ENCODE data around the gene SIK3.

The SIK3 gene

GRCh38 chr11:116890193-116890592, 208.0 kb downstream of the SIK3 start:
- no peak for DNase-seq

- DNase-seq = no peak
These were observed 209.2 kb downstream of the SIK3 start for GRCh38 chr11:116888884-116889549.

DNA sequence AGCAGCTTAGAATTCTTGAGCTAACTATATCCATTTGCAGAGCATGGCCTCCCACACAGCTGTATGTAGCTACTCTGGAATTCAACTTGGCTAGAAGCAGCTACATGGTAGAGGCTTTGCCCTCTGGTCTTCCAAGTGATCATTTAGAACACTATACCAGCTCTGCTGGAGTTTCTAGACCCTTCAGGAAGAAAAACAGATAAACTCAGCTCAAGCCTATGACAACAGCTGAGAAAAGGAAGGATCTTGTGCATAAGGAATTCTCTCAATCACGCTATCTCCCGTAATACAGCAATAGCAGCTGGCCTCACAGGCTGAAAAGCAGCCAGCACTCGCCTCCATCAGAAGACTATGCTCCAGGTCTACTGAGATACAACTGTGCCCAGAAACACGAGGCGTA, 210.2 kb downstream of the SIK3 start:
- DNase-seq = no peak

DNA sequence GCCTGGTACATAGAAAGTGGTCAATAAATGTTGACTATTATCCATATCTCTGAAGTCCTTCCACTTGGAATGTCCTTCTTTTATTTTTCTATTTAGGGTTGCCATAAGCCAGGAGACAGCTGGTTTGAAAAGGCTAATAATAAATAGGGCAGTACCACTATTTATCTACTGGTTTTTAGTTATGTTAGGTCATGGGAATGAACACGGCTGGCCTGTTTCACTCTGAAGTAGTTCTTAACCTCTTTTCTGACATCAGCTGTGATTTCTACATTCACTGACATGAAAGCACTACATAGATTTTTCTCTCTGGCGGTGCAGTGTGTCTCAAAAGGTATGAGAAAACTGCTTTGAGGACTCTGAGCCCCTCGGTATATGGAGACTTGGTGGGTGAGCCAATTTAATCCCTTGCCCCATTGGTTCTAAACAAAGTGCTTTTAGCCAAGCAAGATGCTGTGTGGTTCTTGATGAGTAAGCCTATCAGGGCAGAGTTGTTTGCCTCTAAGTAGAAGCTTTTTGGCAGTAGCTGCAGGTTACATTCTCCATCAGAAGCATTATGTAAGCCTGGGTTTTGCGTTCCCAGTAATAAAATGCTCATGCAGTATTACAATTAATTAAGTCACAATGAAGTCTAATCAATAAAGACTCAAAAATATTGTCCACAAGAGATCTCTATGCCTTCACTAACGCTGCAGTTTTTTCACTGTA, 212.1 kb downstream of the SIK3 start:
- DNase-seq = no peak

DNA sequence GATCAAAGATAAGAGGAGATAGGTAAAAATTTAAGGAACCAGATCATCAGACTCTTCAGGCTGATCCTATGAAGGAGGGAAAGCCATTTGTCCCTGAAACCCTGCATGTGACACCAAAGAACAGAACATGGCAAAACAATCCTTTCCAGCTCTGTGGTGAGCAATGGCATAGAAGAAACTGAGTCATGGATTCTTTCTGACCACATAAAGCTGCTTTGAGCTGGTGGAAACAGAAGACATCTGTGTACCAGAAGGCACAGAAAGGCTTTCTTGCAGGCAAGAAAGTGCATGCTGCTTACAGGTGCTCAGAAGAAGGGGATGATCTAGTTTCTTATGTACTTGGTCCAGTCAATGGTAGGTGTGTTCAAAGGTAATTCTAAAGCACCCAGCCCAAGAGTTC, 215.8 kb downstream of the SIK3 start:
- no peak for DNase-seq

DNA sequence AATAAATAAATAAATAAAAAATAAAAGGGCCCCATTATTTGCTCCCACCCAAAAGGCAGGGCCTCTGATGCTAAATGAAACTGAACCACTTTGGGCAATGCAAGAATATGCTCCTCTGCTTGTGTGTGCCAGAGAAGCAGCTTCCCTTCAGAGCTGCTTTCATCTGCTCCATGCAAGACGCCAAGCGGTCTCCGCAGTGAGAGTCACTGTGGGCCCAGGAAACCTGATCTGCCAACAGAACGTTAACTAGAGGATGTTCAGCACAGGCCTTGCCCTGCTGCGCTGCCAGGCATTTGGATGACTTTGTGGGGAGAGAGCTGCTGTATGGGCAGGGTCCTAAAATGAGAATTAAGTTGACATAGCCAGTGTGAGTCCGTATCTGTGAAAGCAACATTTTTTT, 217.1 kb downstream of the SIK3 start:
- no peak for DNase-seq

- DNase-seq = no peak
These were observed 218.2 kb downstream of the SIK3 start for GRCh38 chr11:116879800-116880625.

DNA sequence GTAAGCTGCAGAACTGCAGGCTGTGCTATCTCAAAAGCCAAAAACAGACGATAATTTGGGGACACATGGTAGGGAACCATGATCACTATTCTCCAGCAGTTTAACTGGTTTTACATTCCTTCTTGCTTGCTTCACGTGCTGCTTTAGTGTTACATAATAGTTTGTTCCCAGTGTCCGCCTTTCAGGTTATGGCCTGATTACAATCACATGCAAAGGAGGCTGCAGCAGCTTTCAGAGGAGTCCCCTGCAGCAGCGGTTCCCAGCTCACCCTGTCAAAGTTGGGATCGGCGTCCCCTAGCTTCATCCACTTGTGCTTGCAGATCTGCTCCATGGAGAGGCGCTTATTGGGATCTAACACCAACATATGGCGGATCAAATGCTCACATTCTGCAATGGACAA, 221.6 kb downstream of the SIK3 start:
- no peak for DNase-seq

DNA sequence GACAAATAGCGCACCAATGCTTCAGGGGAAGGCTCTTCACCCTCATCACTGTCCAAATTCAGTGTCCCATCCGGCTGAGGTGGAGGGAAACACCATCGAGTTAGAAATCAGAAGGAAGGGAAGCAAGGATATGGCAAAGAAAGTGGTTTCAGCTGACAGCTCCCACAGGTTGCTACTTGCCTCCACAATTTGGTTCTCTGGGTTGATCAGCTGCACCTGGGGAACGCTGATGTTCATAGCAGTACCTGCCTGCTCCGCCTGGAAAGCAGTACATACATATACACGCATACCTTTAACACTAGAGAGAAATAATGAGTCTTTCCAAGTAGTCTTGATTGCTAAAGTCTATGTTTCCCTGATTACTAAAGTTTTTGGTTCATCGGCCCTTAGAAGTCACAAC, 223.0 kb downstream of the SIK3 start:
- no peak for DNase-seq

DNA sequence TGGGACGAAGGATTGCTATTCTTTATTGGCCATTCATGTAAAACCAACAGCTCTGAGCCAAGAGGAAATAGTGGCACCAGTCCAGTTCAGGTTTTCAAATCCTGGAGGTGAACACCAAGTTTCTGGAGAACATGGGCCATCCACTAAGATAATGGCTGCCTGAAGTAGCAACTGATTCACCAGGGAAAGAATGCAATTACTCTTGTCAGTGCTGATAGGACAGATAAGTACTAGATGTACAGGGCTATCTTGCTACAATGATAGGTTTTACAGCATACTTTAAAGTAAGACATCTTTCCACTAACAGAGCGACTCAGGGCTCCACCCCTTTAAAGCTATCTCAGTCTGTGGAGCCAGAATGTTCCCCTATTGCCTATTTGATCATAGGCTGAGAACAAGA, 224.0 kb downstream of the SIK3 start:
- DNase-seq = no peak

DNA sequence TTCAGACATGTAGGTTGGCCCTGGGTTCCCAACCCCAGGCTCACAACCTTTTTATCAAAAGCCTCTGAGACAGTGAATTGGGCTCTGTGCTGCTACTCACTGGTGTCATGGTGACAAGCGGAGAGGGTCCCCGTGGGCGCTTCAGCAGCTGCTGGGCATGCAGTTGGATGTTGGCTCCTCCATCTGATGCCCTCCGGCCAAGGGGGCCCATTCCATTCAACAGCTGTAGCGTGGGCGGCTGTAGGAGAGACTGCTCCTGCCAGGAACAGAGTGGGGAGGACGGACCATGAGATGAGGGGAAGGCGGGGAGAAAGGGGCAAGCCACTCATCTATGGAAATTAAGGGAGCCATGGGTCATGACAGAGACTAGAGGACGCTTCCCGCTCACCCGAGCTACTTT, 224.8 kb downstream of the SIK3 start:
- DNase-seq = no peak

- no peak for DNase-seq
These were observed 227.0 kb downstream of the SIK3 start for GRCh38 chr11:116871248-116871647.

- no peak for DNase-seq
These were observed 228.2 kb downstream of the SIK3 start for GRCh38 chr11:116870054-116870453.

GRCh38 chr11:116869610-116870009, 228.6 kb downstream of the SIK3 start:
- no peak for DNase-seq

DNA sequence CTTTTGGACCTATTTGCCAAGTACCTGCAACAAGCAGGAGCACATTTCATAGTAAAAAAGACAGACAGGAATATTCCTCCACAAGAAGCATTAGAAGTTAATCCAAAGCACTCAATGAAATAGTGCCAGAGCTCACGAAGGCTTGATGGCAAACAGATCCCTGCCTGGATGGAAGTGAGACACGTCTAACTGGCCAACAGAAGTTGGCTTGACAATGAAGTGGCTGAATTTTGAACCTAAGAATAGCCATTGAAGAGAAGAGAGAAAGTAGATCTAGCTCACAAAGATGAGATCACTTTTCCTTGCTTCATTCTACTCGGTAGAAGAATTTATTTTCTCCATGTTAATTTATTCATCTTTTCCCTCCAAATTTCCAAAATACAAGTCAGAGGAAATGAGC, 230.2 kb downstream of the SIK3 start:
- DNase-seq = no peak

DNA sequence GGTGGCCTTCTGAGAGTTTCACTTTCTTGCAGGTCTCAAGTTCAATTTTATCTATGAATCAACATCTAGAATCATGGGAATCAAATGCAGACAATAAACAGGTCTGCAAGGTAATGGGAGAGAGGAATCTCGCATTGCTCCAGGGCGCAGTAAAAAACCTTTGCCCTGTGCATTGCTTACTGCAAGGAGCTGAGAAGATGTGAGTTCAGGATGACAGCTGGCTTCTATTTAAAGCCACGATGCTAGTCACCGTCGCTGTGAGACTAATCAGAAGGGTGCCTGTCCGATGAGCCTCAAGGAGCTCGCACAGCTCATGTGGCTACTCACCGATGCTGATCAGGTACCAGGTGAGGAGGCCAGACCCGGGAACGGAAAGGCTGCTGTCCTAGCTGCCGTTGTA, 230.6 kb downstream of the SIK3 start:
- DNase-seq = no peak

- DNase-seq = no peak
These were observed 231.3 kb downstream of the SIK3 start for GRCh38 chr11:116866804-116867455.

DNA sequence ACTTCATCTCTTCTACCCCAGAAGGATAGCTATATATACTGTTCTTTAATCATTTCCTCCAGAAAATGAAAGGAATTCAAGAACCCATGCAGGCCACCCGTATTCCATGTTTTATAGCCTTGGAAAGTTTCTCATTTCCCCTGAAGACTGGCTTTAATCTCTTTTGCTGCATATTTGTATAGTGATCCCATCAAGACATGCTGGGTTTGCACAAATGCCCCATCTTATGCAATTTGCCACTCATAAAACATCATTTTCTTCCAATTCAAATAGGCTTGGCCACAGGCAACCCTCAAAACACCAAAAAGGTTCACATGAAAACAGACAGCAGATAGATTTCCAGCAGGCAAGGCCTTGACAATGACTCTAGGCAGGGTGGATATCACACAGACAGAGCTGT, 232.5 kb downstream of the SIK3 start:
- no peak for DNase-seq

DNA sequence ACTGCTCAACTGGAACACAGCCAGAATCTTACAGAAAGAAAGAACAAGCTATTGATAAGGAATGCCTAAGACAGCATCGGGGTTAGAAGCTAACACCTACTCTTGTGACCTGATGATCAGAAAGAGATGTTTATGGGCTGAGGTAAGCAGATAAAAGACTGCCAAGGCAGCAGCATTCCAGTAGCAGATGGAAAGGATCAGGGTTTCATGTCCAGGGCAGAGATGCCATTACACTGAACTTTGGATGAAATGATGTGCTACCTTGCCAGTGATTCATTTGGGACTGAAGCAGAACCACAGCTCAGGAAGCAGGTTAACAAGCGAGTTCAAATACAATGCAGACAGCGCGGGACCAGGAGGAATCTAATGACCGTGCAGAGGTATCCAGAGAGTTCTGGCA, 233.7 kb downstream of the SIK3 start:
- no peak for DNase-seq

DNA sequence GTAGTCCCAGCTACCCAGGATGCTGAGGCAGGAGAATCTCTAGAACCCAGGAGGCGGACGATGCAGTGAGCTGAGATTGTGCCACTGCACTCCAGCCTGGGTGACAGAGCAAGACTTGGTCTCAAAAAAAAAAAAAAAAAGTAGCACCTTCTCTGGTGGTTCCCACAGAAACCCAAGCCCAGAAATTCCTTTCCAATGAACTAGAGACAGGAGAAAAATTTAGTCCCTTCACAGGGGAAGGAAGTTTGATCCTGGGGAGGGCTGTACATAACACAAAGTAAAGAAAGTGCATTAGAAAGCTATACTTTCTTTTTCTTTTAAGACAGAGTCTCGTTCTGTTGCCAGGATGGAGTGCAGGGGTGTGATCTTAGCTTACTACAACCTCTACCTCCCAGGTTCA, 235.3 kb downstream of the SIK3 start:
- DNase-seq = no peak

- DNase-seq = no peak
These were observed 236.0 kb downstream of the SIK3 start for GRCh38 chr11:116862185-116862584.

DNA sequence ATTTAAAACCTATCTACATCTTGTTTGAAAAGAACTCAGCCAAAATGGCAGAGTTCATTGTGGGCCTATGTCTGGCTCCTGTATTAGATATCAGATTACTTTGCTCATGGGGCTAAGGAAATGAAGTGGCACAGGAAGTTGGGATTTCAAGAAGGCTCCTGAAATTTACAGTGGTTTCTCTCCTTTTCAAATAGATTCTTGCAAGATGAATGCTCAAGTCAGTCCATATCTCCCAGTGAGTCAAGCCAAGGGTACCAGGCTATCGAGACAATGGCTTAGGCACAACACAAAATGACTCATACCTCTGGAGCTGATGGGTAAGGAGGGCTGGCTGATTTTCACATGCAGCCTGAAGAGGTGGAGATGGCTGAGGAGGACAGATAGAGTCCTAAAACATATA, 236.7 kb downstream of the SIK3 start:
- DNase-seq = no peak

DNA sequence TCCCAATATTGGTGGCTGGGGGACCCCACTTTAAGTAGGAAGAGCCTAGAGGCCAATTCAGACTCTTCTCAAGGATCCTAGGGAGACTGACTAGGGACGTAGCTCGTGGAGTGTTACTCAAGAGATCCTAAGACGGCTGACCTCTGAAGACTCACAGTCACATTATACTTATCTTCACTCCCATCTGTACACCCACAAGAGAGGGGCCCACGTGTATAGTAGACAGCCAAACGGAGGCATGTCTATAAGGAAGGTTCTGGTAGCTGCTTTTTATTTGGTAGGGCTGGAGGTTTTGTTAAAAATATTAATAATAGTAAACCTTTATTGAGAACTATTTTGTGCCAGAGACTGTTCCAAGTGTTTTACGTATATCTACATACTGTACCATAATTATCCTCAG, 237.9 kb downstream of the SIK3 start:
- DNase-seq = no peak

DNA sequence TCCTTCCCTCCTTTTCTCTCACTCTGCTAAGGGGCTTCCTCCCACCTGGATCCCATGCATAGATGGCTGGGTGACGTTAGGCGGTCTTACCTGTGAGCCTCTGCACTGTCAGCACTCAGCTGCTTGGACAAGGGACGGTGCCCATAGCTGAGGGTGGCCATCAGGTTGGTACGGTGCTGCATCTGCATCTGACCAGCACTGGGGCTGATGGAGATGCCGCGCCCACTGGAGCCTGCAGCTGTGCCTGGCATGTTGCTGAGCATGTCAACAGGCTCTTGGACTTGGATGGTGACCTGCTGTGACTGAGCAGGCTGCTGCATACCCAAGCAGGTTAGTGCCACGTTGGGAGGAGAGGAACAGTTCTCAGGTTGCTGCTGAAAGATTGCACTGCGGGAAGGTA, 239.1 kb downstream of the SIK3 start:
- DNase-seq = no peak

Measured in NCI-H1694 (cell line).